GM10248 (cell line): ENCODE results near the gene PTPRN2.

Source experiments
- CTCF ChIA-PET: fragments of 300-600 bp; sonication (Branson Sonifier 250); formaldehyde crosslinking; extraction: SDS; loops from one replicate; lab custom pipeline; 2021; ENCODE audit warnings: antibody characterized with exemption; lab: Yijun Ruan, JAX
- POLR2A ChIA-PET: fragments of 350-650 bp; sonication (Branson Sonifier 250); formaldehyde crosslinking; extraction: SDS; loops from one replicate; lab custom pipeline; 2020; ENCODE audit warnings: antibody characterized with exemption; lab: Yijun Ruan, JAX
- DNase-seq: peaks from one replicate; pipeline ENCODE4 v3.0.0; 2012; ENCODE audit errors: extremely low spot score
- TF ChIP-seq, protein P1 (sequence below): IDR thresholded peaks from 2 replicates; pipeline ENCODE4 v1.5.1; 2012; ENCODE audit warnings: mild to moderate bottlenecking, low read depth; ENCODE audit errors: extremely low read depth, missing control alignments, control extremely low read depth

PTPRN2 gene

DNA sequence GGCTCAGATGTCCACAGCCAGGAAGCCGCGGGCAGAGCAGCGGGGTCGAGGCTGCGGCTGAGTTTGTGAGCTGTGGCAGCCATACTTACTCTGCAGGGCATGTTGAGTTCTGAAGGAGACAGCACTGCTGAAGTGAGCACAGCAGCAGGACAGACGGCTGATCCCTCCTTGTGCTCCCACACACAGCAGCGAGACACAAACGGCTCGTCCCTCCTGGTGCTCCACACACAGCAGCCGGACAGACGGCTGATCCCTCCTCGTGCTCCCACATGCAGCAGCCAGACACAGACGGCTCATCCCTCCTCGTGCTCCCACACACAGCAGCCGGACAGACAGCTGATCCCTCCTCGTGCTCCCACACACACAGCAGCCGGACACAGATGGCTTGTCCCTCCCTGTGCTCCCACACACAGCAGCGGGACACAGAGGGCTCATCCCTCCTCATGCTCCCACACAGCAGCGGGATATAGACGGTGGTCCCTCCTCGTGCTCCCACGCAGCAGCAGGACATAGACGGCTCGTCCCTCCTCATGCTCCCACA lies 305.1 kb downstream of the PTPRN2 start:
- POLR2A ChIA-PET = no interaction called here
- TF ChIP-seq, protein P1, sequence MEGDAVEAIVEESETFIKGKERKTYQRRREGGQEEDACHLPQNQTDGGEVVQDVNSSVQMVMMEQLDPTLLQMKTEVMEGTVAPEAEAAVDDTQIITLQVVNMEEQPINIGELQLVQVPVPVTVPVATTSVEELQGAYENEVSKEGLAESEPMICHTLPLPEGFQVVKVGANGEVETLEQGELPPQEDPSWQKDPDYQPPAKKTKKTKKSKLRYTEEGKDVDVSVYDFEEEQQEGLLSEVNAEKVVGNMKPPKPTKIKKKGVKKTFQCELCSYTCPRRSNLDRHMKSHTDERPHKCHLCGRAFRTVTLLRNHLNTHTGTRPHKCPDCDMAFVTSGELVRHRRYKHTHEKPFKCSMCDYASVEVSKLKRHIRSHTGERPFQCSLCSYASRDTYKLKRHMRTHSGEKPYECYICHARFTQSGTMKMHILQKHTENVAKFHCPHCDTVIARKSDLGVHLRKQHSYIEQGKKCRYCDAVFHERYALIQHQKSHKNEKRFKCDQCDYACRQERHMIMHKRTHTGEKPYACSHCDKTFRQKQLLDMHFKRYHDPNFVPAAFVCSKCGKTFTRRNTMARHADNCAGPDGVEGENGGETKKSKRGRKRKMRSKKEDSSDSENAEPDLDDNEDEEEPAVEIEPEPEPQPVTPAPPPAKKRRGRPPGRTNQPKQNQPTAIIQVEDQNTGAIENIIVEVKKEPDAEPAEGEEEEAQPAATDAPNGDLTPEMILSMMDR = no peak
- CTCF ChIA-PET = no interaction called here
- no peak for DNase-seq

DNA sequence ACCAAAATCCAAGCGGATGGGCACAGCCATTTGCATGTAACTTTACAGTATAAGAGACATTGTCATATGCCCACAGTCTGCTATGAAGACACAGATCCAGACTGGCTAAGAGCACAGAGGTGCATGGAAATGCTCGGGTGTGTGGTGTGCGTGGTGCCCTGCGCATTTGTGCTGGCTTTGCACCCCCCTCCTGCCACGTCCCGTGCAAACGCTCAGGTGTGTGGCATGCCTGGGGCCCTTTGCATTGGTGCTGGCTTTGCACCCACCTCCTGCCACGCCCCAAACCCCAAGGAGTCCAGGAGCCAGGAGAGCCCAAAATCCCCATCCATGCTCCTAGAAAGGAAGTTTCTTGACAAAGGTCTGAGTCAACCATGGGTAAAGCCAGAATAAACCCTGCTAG lies 306.2 kb downstream of the PTPRN2 start:
- POLR2A ChIA-PET = no interaction called here
- DNase-seq = no peak
- TF ChIP-seq, protein P1 = no peak
- CTCF ChIA-PET = no interaction called here

DNA sequence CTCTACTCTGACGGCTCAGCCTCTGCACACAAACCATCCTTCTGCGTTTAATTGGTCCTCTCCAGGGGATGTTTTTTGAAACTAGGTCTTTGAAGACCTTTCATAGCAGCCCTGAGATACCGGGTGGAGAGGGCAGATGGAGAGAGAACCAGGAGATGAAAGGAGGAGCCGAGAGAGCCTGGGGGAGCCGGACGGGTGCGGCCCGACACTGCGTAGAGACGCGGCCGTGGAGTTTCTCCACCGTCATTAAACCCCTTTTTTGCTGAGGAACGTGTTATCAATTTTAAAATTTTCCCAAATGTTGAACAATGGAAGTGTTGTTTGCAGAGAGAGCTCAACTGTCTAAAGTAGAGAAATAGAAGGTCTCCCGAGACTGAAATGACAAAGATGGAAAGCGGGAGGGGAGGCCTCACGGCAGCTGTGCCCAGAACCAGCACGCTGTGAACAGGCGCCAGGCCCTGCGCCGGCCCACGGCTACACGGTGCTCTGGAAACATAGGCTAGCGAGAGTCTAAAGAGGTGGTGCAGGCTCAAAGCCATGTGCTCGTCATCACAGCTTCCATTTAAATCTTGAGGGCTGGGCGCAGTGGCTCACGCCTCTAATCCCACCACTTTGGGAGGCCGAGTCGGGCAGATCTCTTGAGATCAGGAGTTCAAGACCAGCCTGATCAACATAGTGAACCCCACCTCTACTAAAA lies 307.0 kb downstream of the PTPRN2 start:
- DNase-seq = no peak
- POLR2A ChIA-PET = no interaction called here
- TF ChIP-seq, protein P1 = no peak
- CTCF ChIA-PET = no interaction called here

DNA sequence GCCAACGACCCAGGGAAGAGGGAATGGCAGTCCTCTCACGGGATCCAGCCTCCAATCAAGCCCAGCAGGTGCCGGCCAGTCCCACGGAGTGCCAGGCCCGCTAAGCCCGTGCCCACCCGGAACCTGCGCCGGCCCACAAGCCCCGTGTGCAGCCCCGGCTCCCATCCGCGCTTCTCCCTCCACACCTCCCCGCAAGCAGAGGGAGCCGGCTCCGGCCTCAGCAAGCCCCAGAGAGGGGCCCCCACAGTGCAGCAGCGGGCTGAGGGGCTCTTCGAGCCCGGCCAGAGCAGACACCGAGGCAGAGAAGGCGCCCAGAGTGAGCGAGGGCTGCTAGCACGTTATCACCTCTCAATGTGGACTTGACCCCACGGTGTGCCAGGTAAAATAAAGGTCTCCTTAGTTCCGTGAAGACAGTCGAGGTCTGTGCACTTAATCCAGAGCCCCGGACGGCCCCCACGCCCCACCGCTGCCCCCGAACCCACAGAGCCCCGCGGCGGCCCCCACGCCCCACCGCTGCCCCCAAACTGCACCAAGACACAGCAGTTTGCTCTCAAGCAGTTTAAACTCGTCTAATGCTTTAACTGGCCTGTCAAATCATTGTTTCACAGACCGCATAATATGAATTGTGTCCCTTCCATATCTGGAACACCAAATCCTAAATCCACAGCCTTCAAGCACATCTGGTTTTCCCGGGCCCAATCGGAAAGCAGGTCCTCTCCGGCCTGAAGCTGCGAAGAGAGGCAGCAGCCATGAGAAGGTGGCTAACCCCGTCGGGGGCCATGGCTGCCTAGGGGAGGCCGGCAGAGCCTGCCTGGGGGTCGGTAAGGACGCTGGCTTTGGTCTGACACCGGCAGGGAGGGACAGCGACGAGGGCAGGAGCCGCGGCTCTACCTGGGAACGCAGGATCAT lies 307.8 kb downstream of the PTPRN2 start:
- DNase-seq = no peak
- POLR2A ChIA-PET = no interaction called here
- CTCF ChIA-PET = no interaction called here
- TF ChIP-seq, protein P1 = no peak

DNA sequence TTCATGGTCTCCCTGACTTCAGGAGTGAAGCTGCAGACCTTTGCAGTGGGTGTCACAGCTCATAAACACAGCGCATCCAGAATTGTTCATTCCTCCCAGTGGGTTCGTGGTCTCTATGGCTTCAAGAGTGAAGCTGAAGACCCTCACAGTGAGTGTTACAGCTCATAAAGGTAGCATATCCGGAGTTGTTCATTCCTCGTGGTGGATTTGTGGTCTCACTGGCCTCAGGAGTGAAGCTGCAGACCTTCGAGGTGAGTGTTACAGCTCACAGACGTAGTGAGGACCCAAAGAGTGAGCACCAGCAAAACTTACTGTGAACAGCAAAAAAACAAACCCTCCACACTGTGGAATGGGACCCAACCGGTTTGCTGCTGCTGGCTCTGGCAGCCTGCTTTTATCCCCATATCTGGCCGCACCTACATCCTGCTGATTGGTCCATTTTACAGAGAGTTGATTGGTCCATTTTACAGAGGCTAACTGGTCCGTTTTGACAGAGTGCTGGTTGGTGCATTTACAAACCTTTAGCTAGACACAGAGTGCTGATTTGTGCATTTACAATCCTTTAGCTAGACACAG lies 308.8 kb downstream of the PTPRN2 start:
- POLR2A ChIA-PET = no interaction called here
- TF ChIP-seq, protein P1 = no peak
- DNase-seq = no peak
- CTCF ChIA-PET = no interaction called here
